RWPE2 (cell line): ENCODE data around the gene IRS2.

Experiments used
- ATAC-seq: fragments of 200-7000 bp; cut with Tn5 transposase; 3 replicates; pipeline ENCODE4 v1.9.1; 2021; ENCODE audit warnings: low read depth
- DNase-seq: peaks from one replicate; pipeline ENCODE4 v3.0.0-alpha.2; 2020; ENCODE audit warnings: low spot score
- H3K27ac ChIP-seq: fragments of 450-650 bp; 2 replicates; pipeline ENCODE4 v1.5.1; 2017; ENCODE audit warnings: mild to moderate bottlenecking; ENCODE audit not compliant: poor library complexity, severe bottlenecking
- H3K27me3 ChIP-seq: fragments of 250-450 bp; sonication (Bioruptor Pico); 2 replicates; pipeline ENCODE4 v1.5.1; 2021; ENCODE audit warnings: mild to moderate bottlenecking, moderate library complexity; ENCODE audit not compliant: insufficient read depth, poor library complexity, severe bottlenecking
- H3K36me3 ChIP-seq: fragments of 250-450 bp; sonication (Bioruptor Pico); 2 replicates; pipeline ENCODE4 v1.5.1; 2020; ENCODE audit warnings: low read depth, mild to moderate bottlenecking, moderate library complexity
- H3K4me1 ChIP-seq: fragments of 250-450 bp; sonication (Bioruptor Pico); 2 replicates; pipeline ENCODE4 v1.5.1; 2021; ENCODE audit warnings: mild to moderate bottlenecking, moderate library complexity; ENCODE audit not compliant: insufficient read depth, poor library complexity, severe bottlenecking
- H3K4me3 ChIP-seq: fragments of 250-450 bp; sonication (Bioruptor Pico); 2 replicates; pipeline ENCODE4 v1.5.1; 2021; ENCODE audit warnings: mild to moderate bottlenecking, moderate library complexity; ENCODE audit not compliant: severe bottlenecking
- H3K9me3 ChIP-seq: fragments of 250-450 bp; sonication (Bioruptor Pico); 2 replicates; pipeline ENCODE4 v1.5.1; 2021; ENCODE audit warnings: mild to moderate bottlenecking, moderate library complexity; ENCODE audit not compliant: severe bottlenecking
- TF ChIP-seq, protein P1 (sequence below): fragments of 450-650 bp; IDR thresholded peaks from one replicate; pipeline ENCODE4 v1.5.1; 2017; ENCODE audit warnings: mild to moderate bottlenecking, moderate library complexity; ENCODE audit not compliant: poor library complexity, severe bottlenecking

IRS2 gene

DNA sequence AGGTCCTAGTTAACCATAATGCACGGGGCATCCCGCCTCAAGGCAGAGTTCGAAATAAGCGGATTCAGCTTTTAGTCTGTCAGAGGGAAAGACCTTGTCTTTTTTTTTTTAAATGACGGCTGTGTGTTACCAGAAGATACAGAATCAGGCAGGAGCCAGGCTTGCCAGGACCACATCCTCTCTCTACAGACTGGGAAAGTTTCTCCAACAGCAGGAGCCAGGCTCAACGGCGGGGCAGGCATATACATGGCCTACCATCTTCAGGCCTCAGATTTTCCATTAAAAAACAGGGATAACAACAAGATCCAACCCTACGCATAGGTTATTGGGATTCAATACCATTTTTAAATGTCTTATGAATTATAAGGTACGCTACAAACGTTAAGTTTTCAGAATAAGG, 17.8 kb downstream of the IRS2 start:
- ATAC-seq (no peak), DNase-seq (no peak)
- Histone ChIP-seq H3K27me3 (no peaks in the 10 kb centered on the region), H3K9me3 (no peaks in the 10 kb centered on the region), H3K4me1 (peaks cover 15% of the 10 kb centered on the region), H3K4me3 (no peak overlapping the region), H3K27ac (no peak overlapping the region), H3K36me3 (peaks cover 70% of the 10 kb centered on the region)
- TF ChIP-seq, protein P1, sequence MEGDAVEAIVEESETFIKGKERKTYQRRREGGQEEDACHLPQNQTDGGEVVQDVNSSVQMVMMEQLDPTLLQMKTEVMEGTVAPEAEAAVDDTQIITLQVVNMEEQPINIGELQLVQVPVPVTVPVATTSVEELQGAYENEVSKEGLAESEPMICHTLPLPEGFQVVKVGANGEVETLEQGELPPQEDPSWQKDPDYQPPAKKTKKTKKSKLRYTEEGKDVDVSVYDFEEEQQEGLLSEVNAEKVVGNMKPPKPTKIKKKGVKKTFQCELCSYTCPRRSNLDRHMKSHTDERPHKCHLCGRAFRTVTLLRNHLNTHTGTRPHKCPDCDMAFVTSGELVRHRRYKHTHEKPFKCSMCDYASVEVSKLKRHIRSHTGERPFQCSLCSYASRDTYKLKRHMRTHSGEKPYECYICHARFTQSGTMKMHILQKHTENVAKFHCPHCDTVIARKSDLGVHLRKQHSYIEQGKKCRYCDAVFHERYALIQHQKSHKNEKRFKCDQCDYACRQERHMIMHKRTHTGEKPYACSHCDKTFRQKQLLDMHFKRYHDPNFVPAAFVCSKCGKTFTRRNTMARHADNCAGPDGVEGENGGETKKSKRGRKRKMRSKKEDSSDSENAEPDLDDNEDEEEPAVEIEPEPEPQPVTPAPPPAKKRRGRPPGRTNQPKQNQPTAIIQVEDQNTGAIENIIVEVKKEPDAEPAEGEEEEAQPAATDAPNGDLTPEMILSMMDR: no peak

DNA sequence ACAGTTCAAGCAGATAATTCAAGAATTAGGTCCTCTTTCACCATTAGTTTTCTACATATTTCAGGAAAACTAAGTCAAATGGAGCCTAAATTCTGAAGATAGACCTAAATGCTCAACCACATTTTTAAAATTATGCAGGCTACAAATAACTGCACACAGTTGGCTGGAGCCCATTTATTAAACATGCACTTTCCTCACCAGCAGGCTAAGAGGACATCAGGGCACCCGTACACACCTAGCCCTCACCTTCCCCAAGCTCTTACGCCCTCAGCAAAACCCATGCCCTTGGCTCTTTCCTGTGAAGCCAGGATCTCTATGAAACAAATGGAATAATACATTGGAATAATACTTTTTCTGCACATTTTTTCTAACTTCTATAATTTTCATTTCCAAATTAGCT, 18.2 kb downstream of the IRS2 start:
- Histone ChIP-seq H3K27me3 (no peaks in the 10 kb centered on the region), H3K27ac (no peak overlapping the region), H3K4me3 (no peak overlapping the region), H3K9me3 (no peaks in the 10 kb centered on the region), H3K4me1 (peaks cover 16% of the 10 kb centered on the region), H3K36me3 (peaks cover 71% of the 10 kb centered on the region)
- ATAC-seq (no peak), DNase-seq (no peak)
- TF ChIP-seq, protein P1: no peak

DNA sequence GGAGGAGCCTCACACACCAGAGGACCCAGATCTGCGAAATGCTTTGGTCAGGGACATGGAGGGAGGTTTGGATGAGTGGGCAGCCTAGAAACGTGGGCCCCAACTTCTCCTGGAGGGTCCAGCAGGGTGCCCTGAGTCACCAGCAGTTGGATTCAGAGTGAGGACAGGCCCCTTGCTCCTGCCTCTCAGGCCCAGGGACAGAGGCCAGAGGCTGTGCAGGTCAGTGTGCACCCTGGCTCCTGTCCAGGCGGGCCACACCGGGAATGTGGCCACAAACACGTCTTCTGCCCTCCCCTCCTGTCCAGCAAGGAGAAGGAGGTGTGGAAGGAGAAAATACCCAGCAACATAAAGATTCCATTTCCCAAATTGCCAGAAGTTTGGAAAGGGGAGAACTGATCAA, 19.4 kb downstream of the IRS2 start:
- Histone ChIP-seq H3K27ac (peak overlapping the region; percentile 3), H3K27me3 (no peaks in the 10 kb centered on the region), H3K4me1 (peaks cover 28% of the 10 kb centered on the region), H3K36me3 (peaks cover 65% of the 10 kb centered on the region), H3K4me3 (no peak overlapping the region), H3K9me3 (no peaks in the 10 kb centered on the region)
- ATAC-seq (no peak), DNase-seq (no peak)
- TF ChIP-seq, protein P1: no peak

DNA sequence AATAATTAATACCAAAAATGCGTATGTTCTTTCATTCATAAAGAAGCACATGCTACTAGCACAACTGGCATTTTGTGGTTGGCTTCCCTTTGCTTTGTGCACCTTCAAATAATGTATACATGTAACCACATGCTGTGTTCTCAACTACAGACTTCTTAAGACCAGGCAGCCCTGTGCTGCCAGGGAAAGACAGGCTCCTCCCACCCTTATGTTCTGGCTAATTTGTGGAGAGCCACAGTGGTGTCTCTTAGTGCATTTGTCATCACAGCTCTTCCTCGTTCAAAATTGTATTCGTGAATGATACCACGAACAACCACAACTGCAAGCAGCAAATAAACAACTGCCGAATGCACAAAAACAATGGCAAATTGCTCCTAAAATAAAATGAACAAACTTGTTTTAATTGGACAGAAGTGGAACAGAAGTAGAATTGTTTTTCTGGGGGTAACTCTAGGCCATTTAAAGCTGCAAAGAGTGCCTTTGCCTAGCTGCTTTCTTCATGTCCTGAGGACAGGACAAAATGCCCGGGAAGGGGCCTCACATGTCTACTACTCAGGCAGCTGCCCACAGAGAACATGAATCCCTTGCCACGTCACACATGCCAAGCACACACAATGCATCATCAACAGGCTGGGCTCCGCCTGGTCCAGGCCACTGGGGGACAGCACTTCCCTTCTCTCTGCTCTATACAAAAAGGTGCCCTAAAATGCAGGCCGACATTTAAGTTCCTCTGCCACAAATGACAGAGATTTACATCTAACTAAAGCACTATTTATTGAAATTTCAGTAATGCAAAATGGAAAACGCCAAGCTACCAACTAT, 21.7 kb downstream of the IRS2 start:
- Histone ChIP-seq H3K4me1 (peaks cover 38% of the 10 kb centered on the region), H3K4me3 (no peak overlapping the region), H3K27me3 (no peaks in the 10 kb centered on the region), H3K36me3 (peaks cover 61% of the 10 kb centered on the region), H3K9me3 (no peaks in the 10 kb centered on the region), H3K27ac (peak overlapping the region; percentile 3)
- TF ChIP-seq, protein P1: no peak
- ATAC-seq (peak; percentile 40; the same call in 2 of the 3 replicates), DNase-seq (no peak)

DNA sequence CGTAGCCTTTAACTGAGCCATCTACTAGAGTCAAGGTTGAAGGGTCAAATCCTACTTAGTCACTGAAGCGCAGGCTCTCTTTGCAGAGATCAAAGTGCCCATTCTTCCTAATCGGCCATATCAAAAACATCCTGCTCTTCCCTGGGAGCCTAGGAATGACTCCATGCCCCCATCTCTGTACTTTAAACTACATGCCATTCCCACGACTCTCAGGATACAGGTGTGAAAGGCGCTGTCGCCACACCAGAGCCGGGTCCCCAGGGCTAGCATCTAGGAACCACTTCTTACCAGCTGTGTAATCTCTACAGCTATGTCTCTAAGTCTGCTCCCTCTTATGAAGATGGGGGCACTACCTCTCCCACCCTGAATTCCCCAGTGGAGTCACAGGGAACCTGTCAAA, 22.3 kb downstream of the IRS2 start:
- no peaks in the 10 kb centered on the region for H3K9me3 ChIP-seq
- H3K27ac ChIP-seq: peak overlapping the region; percentile 3
- H3K27me3 ChIP-seq: no peaks in the 10 kb centered on the region
- peaks cover 60% of the 10 kb centered on the region for H3K36me3 ChIP-seq
- DNase-seq (no peak), ATAC-seq (no peak)
- TF ChIP-seq, protein P1: no peak
- H3K4me1 ChIP-seq: peaks cover 38% of the 10 kb centered on the region
- no peak overlapping the region for H3K4me3 ChIP-seq
